ENCODE results near the gene MGAT5B.
"Not testable (repeated sequence)": the region's sequence is repeated elsewhere in the genome, so short reads cannot be mapped to it uniquely, and the experiment has no call there.

MGAT5B gene

GRCh38 chr17:76972046-76972641 lies 103.9 kb downstream of the MGAT5B start:
- no peak overlapping the region for H3K27ac ChIP-seq (ENCODE audit: low read depth, low read length)
- H3K79me1 ChIP-seq (ENCODE audit: low read length) = no peaks in the 10 kb centered on the region
- peaks cover 5% of the 10 kb centered on the region for H3K9me3 ChIP-seq (ENCODE audit: insufficient read depth, low read depth, low read length)
- no peak overlapping the region for H4K8ac ChIP-seq (ENCODE audit: low read depth, low read length)
- no peak overlapping the region for H3K18ac ChIP-seq (ENCODE audit: low read length)
- H3K4me2 ChIP-seq (ENCODE audit: low read length) = no peak overlapping the region
- no peaks in the 10 kb centered on the region for H3K79me2 ChIP-seq (ENCODE audit: control insufficient read depth, insufficient read depth, low read length, poor library complexity)
- no CpG with 5 or more reads among the region's 6 CpGs for WGBS (ENCODE audit: extremely low coverage, insufficient coverage, insufficient read length)
- H3K4me3 ChIP-seq (ENCODE audit: low read depth, low read length) = no peak overlapping the region
- no peak overlapping the region for H4K12ac ChIP-seq (ENCODE audit: low read depth, low read length)
- no peak overlapping the region for H2AK5ac ChIP-seq (ENCODE audit: low read length)
- peaks cover 3 to 9% of the 10 kb centered on the region in 2 experiments for H3K4me1 ChIP-seq (ENCODE audit: control insufficient read depth in 1 of 2, insufficient read depth in 2 of 2, low read length in 2 of 2)
- H3K9ac ChIP-seq (ENCODE audit: low read length) = no peak overlapping the region
- H3K4ac ChIP-seq (ENCODE audit: low read depth, low read length) = no peak overlapping the region
- H3K14ac ChIP-seq (ENCODE audit: low read length) = no peak overlapping the region
- H2BK5ac ChIP-seq (ENCODE audit: low read depth, low read length, poor library complexity) = no peak overlapping the region
- no peak overlapping the region for H2BK120ac ChIP-seq (ENCODE audit: insufficient read depth, low read length, poor library complexity)
- peaks cover 17% of the 10 kb centered on the region for H3K27me3 ChIP-seq (ENCODE audit: insufficient read depth, low read length)
- no peaks in the 10 kb centered on the region for H3K36me3 ChIP-seq (ENCODE audit: control insufficient read depth in 1 of 2, insufficient read depth in 2 of 2, low read length in 2 of 2)
- no peak overlapping the region for H2AFZ ChIP-seq (ENCODE audit: insufficient read depth, low read length, poor library complexity)
- H2BK12ac ChIP-seq (ENCODE audit: low read length) = no peak overlapping the region
- no peak overlapping the region for H3K23ac ChIP-seq (ENCODE audit: low read length)
- no peak overlapping the region for H4K91ac ChIP-seq (ENCODE audit: low read depth, low read length)
- no peak for DNase-seq

GRCh38 chr17:76973040-76973439 lies 104.8 kb downstream of the MGAT5B start:
- no peak overlapping the region for H4K8ac ChIP-seq (ENCODE audit: low read depth, low read length)
- H3K4ac ChIP-seq (ENCODE audit: low read depth, low read length) = no peak overlapping the region

GRCh38 chr17:76974721-76975120 lies 106.5 kb downstream of the MGAT5B start:
- Histone ChIP-seq H3K36me3 (ENCODE audit: control insufficient read depth in 1 of 2, insufficient read depth in 2 of 2, low read length in 2 of 2) (no peaks in the 10 kb centered on the region), H2AK5ac (ENCODE audit: low read length) (no peak overlapping the region), H2BK120ac (ENCODE audit: insufficient read depth, low read length, poor library complexity) (no peak overlapping the region)

More at GRCh38 chr17:76973040-76973439, 104.8 kb downstream of the MGAT5B start:
- no peak overlapping the region for H3K27ac ChIP-seq (ENCODE audit: low read depth, low read length)
- no peak overlapping the region for H3K4me3 ChIP-seq (ENCODE audit: low read depth, low read length)
- H3K18ac ChIP-seq (ENCODE audit: low read length) = no peak overlapping the region
- H3K4me1 ChIP-seq (ENCODE audit: control insufficient read depth in 1 of 2, insufficient read depth in 2 of 2, low read length in 2 of 2) = peaks cover 3 to 9% of the 10 kb centered on the region in 2 experiments
- no peak overlapping the region for H3K9ac ChIP-seq (ENCODE audit: low read length)
- H2AK5ac ChIP-seq (ENCODE audit: low read length) = no peak overlapping the region
- no peak overlapping the region for H4K91ac ChIP-seq (ENCODE audit: low read depth, low read length)
- H2BK12ac ChIP-seq (ENCODE audit: low read length) = no peak overlapping the region
- no peak overlapping the region for H2BK120ac ChIP-seq (ENCODE audit: insufficient read depth, low read length, poor library complexity)
- H2BK5ac ChIP-seq (ENCODE audit: low read depth, low read length, poor library complexity) = no peak overlapping the region
- H3K79me1 ChIP-seq (ENCODE audit: low read length) = no peaks in the 10 kb centered on the region
- no peak overlapping the region for H4K12ac ChIP-seq (ENCODE audit: low read depth, low read length)
- DNase-seq = no peak
- peaks cover 9% of the 10 kb centered on the region for H3K9me3 ChIP-seq (ENCODE audit: insufficient read depth, low read depth, low read length)
- no CpG with 5 or more reads among the region's 8 CpGs for WGBS (ENCODE audit: extremely low coverage, insufficient coverage, insufficient read length)
- no peaks in the 10 kb centered on the region for H3K36me3 ChIP-seq (ENCODE audit: control insufficient read depth in 1 of 2, insufficient read depth in 2 of 2, low read length in 2 of 2)
- H3K4me2 ChIP-seq (ENCODE audit: low read length) = no peak overlapping the region
- peaks cover 15% of the 10 kb centered on the region for H3K27me3 ChIP-seq (ENCODE audit: insufficient read depth, low read length)
- H3K23ac ChIP-seq (ENCODE audit: low read length) = no peak overlapping the region
- H3K14ac ChIP-seq (ENCODE audit: low read length) = no peak overlapping the region
- no peak overlapping the region for H2AFZ ChIP-seq (ENCODE audit: insufficient read depth, low read length, poor library complexity)
- no peaks in the 10 kb centered on the region for H3K79me2 ChIP-seq (ENCODE audit: control insufficient read depth, insufficient read depth, low read length, poor library complexity)

GRCh38 chr17:76978050-76978449 lies 109.8 kb downstream of the MGAT5B start:
- H2BK120ac ChIP-seq (ENCODE audit: insufficient read depth, low read length, poor library complexity); H3K4ac ChIP-seq (ENCODE audit: low read depth, low read length); H3K18ac ChIP-seq (ENCODE audit: low read length); H4K12ac ChIP-seq (ENCODE audit: low read depth, low read length); H3K9me3 ChIP-seq (ENCODE audit: insufficient read depth, low read depth, low read length); H3K4me1 ChIP-seq (ENCODE audit: control insufficient read depth in 1 of 2, insufficient read depth in 2 of 2, low read length in 2 of 2); H3K4me3 ChIP-seq (ENCODE audit: low read depth, low read length); H3K36me3 ChIP-seq (ENCODE audit: control insufficient read depth in 1 of 2, insufficient read depth in 2 of 2, low read length in 2 of 2); H3K14ac ChIP-seq (ENCODE audit: low read length); H3K79me2 ChIP-seq (ENCODE audit: control insufficient read depth, insufficient read depth, low read length, poor library complexity); H3K4me2 ChIP-seq (ENCODE audit: low read length); H2AK5ac ChIP-seq (ENCODE audit: low read length); H2BK5ac ChIP-seq (ENCODE audit: low read depth, low read length, poor library complexity); H4K91ac ChIP-seq (ENCODE audit: low read depth, low read length); DNase-seq; H3K79me1 ChIP-seq (ENCODE audit: low read length); H3K27me3 ChIP-seq (ENCODE audit: insufficient read depth, low read length); H2AFZ ChIP-seq (ENCODE audit: insufficient read depth, low read length, poor library complexity); H4K8ac ChIP-seq (ENCODE audit: low read depth, low read length); H3K9ac ChIP-seq (ENCODE audit: low read length); H3K27ac ChIP-seq (ENCODE audit: low read depth, low read length); H2BK12ac ChIP-seq (ENCODE audit: low read length); H3K23ac ChIP-seq (ENCODE audit: low read length): not testable (repeated sequence)
- WGBS (ENCODE audit: extremely low coverage, insufficient coverage, insufficient read length) = no CpG with 5 or more reads among the region's 1 CpG

More at GRCh38 chr17:76974721-76975120, 106.5 kb downstream of the MGAT5B start:
- H3K4me3 ChIP-seq (ENCODE audit: low read depth, low read length) = no peak overlapping the region
- no CpG with 5 or more reads among the region's 3 CpGs for WGBS (ENCODE audit: extremely low coverage, insufficient coverage, insufficient read length)
- H3K27me3 ChIP-seq (ENCODE audit: insufficient read depth, low read length) = peaks cover 4% of the 10 kb centered on the region
- no peak overlapping the region for H3K14ac ChIP-seq (ENCODE audit: low read length)
- no peaks in the 10 kb centered on the region for H3K4me1 ChIP-seq (ENCODE audit: control insufficient read depth in 1 of 2, insufficient read depth in 2 of 2, low read length in 2 of 2)
- H3K4ac ChIP-seq (ENCODE audit: low read depth, low read length) = no peak overlapping the region
- no peak overlapping the region for H4K91ac ChIP-seq (ENCODE audit: low read depth, low read length)
- no peak overlapping the region for H4K12ac ChIP-seq (ENCODE audit: low read depth, low read length)
- H3K79me2 ChIP-seq (ENCODE audit: control insufficient read depth, insufficient read depth, low read length, poor library complexity) = no peaks in the 10 kb centered on the region
- peaks cover 9% of the 10 kb centered on the region for H3K9me3 ChIP-seq (ENCODE audit: insufficient read depth, low read depth, low read length)
- no peak overlapping the region for H3K27ac ChIP-seq (ENCODE audit: low read depth, low read length)
- H2AFZ ChIP-seq (ENCODE audit: insufficient read depth, low read length, poor library complexity) = no peak overlapping the region
- H2BK12ac ChIP-seq (ENCODE audit: low read length) = no peak overlapping the region
- no peak overlapping the region for H3K4me2 ChIP-seq (ENCODE audit: low read length)
- H3K18ac ChIP-seq (ENCODE audit: low read length) = no peak overlapping the region
- H4K8ac ChIP-seq (ENCODE audit: low read depth, low read length) = no peak overlapping the region
- H3K79me1 ChIP-seq (ENCODE audit: low read length) = no peaks in the 10 kb centered on the region
- DNase-seq = no peak
- no peak overlapping the region for H2BK5ac ChIP-seq (ENCODE audit: low read depth, low read length, poor library complexity)
- no peak overlapping the region for H3K9ac ChIP-seq (ENCODE audit: low read length)
- H3K23ac ChIP-seq (ENCODE audit: low read length) = no peak overlapping the region
